Smooth muscle cell (in vitro differentiated cells): ENCODE measurements around the gene ELMO1. TPM values are rescaled to one million over a fixed set of nuclear protein-coding genes. Genes with fewer than 3 reads are reported as not detected.

Experiments used
- DNase-seq: peaks from one replicate; lab custom pipeline; 2025; ENCODE audit not compliant: unreplicated experiment; lab: John Stamatoyannopoulos, UW
- H2AFZ ChIP-seq: fragments of 200-600 bp; sonication (generic); 2 replicates; pipeline ENCODE4 v1.6.0; 2016; ENCODE audit warnings: antibody characterized with exemption, low read depth, mild to moderate bottlenecking
- H3F3A ChIP-seq: fragments of 200-600 bp; sonication (generic); 2 replicates; pipeline ENCODE4 v1.6.0; 2017; ENCODE audit warnings: antibody characterized with exemption, low read depth
- H3K27ac ChIP-seq: fragments of 200-600 bp; sonication (generic); 2 replicates; pipeline ENCODE4 v1.5.1; 2016; ENCODE audit warnings: low read depth, mild to moderate bottlenecking
- H3K27me3 ChIP-seq: fragments of 200-600 bp; sonication (generic); 2 replicates; pipeline ENCODE4 v1.6.1; 2016; ENCODE audit warnings: low read depth, mild to moderate bottlenecking
- H3K36me3 ChIP-seq: fragments of 200-600 bp; sonication (generic); 2 replicates; pipeline ENCODE4 v1.5.1; 2016; ENCODE audit warnings: low read depth
- H3K4me1 ChIP-seq: fragments of 200-600 bp; sonication (generic); 2 replicates; pipeline ENCODE4 v1.5.1; 2016; ENCODE audit warnings: low read depth
- H3K4me2 ChIP-seq: fragments of 200-600 bp; sonication (generic); 2 replicates; pipeline ENCODE4 v1.6.0; 2016; ENCODE audit warnings: mild to moderate bottlenecking
- H3K4me3 ChIP-seq: fragments of 200-600 bp; sonication (generic); 2 replicates; pipeline ENCODE4 v1.5.1; 2016; ENCODE audit warnings: mild to moderate bottlenecking
- H3K79me2 ChIP-seq: fragments of 200-600 bp; sonication (generic); 2 replicates; pipeline ENCODE4 v1.6.0; 2016; ENCODE audit warnings: low read depth, mild to moderate bottlenecking
- H3K9ac ChIP-seq: fragments of 200-600 bp; sonication (generic); 2 replicates; pipeline ENCODE4 v1.6.0; 2016; ENCODE audit warnings: low read depth
- H3K9me3 ChIP-seq: fragments of 200-600 bp; sonication (generic); replicated peaks from 2 replicates; pipeline ENCODE4 v1.5.1; 2016; ENCODE audit warnings: low read depth
- H4K20me1 ChIP-seq: fragments of 200-600 bp; sonication (generic); 2 replicates; pipeline ENCODE4 v1.6.0; 2016; ENCODE audit warnings: low read depth
- CTCF ChIP-seq: fragments of 200-600 bp; sonication (generic); IDR thresholded peaks from 2 replicates; pipeline ENCODE4 v1.5.1; 2017; ENCODE audit warnings: borderline replicate concordance, mild to moderate bottlenecking, antibody characterized with exemption; ENCODE audit not compliant: insufficient read depth, poor library complexity, severe bottlenecking
- WGBS: methylation state at CpG from one replicate; pipeline ENCODE4 v1.1.7; 2016; ENCODE audit warnings: low lambda C conversion rate; 5-methylcytosine and 5-hydroxymethylcytosine counted together
- polyA plus RNA-seq: library from polyadenylated mRNA; unstranded; fragments of >200 nt; fragmentation: Nextera tagmentation; extraction: Ambion mirVana; gene quantifications from 2 replicates; pipeline ENCODE4 v1.2.1, GENCODE V29; 2016
- total RNA-seq: library from RNA; depleted of rRNA; stranded (reverse); fragments of >200 nt; gene quantifications from 2 replicates; pipeline ENCODE4 v1.2.3, GENCODE V29; 2014

Gene ELMO1
- total and polyA plus RNA-seq, 2 experiments from 2014 or later: 8.2 to 36.0 TPM

GRCh38 chr7:37128327-37129034 lies 320.2 kb downstream of the ELMO1 start:
- Histone ChIP-seq H3K79me2 (no peaks in the 10 kb centered on the region), H3F3A (no peaks in the 10 kb centered on the region), H3K27me3 (no peaks in the 10 kb centered on the region), H3K4me2 (no peak overlapping the region), H3K9me3 (no peaks in the 10 kb centered on the region), H3K9ac (no peak overlapping the region), H3K4me3 (no peak overlapping the region), H3K27ac (no peak overlapping the region), H4K20me1 (no peaks in the 10 kb centered on the region), H2AFZ (no peak overlapping the region), H3K4me1 (no peaks in the 10 kb centered on the region), H3K36me3 (no peaks in the 10 kb centered on the region)
- no peak for DNase-seq
- WGBS: 93% methylated on average over 4 of the region's 4 CpGs
- TF ChIP-seq CTCF: no peak

GRCh38 chr7:37119296-37119860 lies 329.3 kb downstream of the ELMO1 start:
- Histone ChIP-seq H3K9me3 (no peaks in the 10 kb centered on the region), H3K4me1 (peaks cover 11% of the 10 kb centered on the region), H3K27ac (peak overlapping the region; percentile 0), H3K36me3 (no peaks in the 10 kb centered on the region), H3K27me3 (no peaks in the 10 kb centered on the region), H3K79me2 (no peaks in the 10 kb centered on the region), H4K20me1 (no peaks in the 10 kb centered on the region), H3K9ac (no peak overlapping the region), H3F3A (no peaks in the 10 kb centered on the region), H2AFZ (no peak overlapping the region), H3K4me3 (no peak overlapping the region), H3K4me2 (no peak overlapping the region)
- no peak for DNase-seq
- no peak for TF ChIP-seq CTCF
- 86% methylated on average over 2 of the region's 2 CpGs for WGBS

GRCh38 chr7:37118004-37118403 lies 330.7 kb downstream of the ELMO1 start:
- TF ChIP-seq CTCF: no peak
- Histone ChIP-seq H3K9ac (no peak overlapping the region), H3K4me3 (no peak overlapping the region), H3K9me3 (no peaks in the 10 kb centered on the region), H3K27me3 (no peaks in the 10 kb centered on the region), H3K79me2 (no peaks in the 10 kb centered on the region), H3K36me3 (no peaks in the 10 kb centered on the region), H4K20me1 (no peaks in the 10 kb centered on the region), H3K4me2 (no peak overlapping the region), H3F3A (no peaks in the 10 kb centered on the region), H2AFZ (no peak overlapping the region), H3K27ac (no peak overlapping the region), H3K4me1 (peaks cover 11% of the 10 kb centered on the region)
- WGBS: 82% methylated on average over 6 of the region's 6 CpGs
- DNase-seq: no peak

GRCh38 chr7:37117292-37117691 lies 331.4 kb downstream of the ELMO1 start:
- Histone ChIP-seq H3K4me2 (no peak overlapping the region), H3K36me3 (no peaks in the 10 kb centered on the region), H3F3A (no peaks in the 10 kb centered on the region), H3K4me1 (peaks cover 11% of the 10 kb centered on the region), H3K9me3 (no peaks in the 10 kb centered on the region), H3K9ac (no peak overlapping the region), H2AFZ (no peak overlapping the region), H3K4me3 (no peak overlapping the region), H3K27ac (no peak overlapping the region), H4K20me1 (no peaks in the 10 kb centered on the region), H3K27me3 (no peaks in the 10 kb centered on the region), H3K79me2 (no peaks in the 10 kb centered on the region)
- 46% methylated on average over 4 of the region's 4 CpGs for WGBS
- no peak for DNase-seq
- TF ChIP-seq CTCF: no peak
